ENCODE measurements around the gene KPTN. TPM values are rescaled to one million over a fixed set of nuclear protein-coding genes. Genes with fewer than 3 reads are reported as not detected.

KPTN gene
- total and polyA plus RNA-seq, 2 donors (not counting 1 experiment from before 2014, with no cell fraction given) = 8.1 to 11.4 TPM

GRCh38 chr19:47430041-47430802, 53.8 kb downstream of the KPTN start:
- H3K27ac Mint-ChIP-seq = no peak overlapping the region
- H3K9me3 Mint-ChIP-seq (ENCODE audit: insufficient read depth) = no peaks in the 10 kb centered on the region
- CTCF ChIA-PET = interaction anchor here (1.2 kb wide), 1 partner anchor 133 kb away, joined by 3 read pairs; no protein-coding TSS in a partner anchor
- no peak for TF ChIP-seq EZH2 (IDR thresholded peaks at IDR 0.05; ENCODE audit: borderline replicate concordance, insufficient read depth, low read depth, low read length, poor library complexity, severe bottlenecking)
- H3K4me1 ChIP-seq (ENCODE audit: control insufficient read depth in 2 of 2, insufficient read depth in 2 of 2, low read length in 2 of 2) = peaks cover 22 to 26% of the 10 kb centered on the region in 2 donors
- peak; percentile 25 for ATAC-seq (ENCODE audit: low read depth)
- peak overlapping the region; percentile 58 for H3K4me2 ChIP-seq (replicated peaks; ENCODE audit: low read depth, low read length, poor library complexity, severe bottlenecking)
- peaks cover 12% of the 10 kb centered on the region for H3K4me1 Mint-ChIP-seq
- no peak overlapping the region for H3K4me3 ChIP-seq (ENCODE audit: control extremely low read depth in 1 of 5, extremely low read depth in 1 of 5, insufficient read depth in 1 of 5, low read depth in 2 of 5, low read length in 4 of 5)
- intact Hi-C loops (cut with micrococcal nuclease) = no loop called here
- peak; percentile 50 for DNase-seq
- WGBS (ENCODE audit: insufficient coverage) = 6% methylated on average over 68 of the region's 69 CpGs
- no peaks in the 10 kb centered on the region for H3K79me2 ChIP-seq (ENCODE audit: control insufficient read depth, insufficient read depth, low read length)
- H3K27ac ChIP-seq (ENCODE audit: low read length in 2 of 2) = no peak overlapping the region
- no peaks in the 10 kb centered on the region for H4K20me1 ChIP-seq (ENCODE audit: control insufficient read depth, insufficient read depth, low read length, poor library complexity, severe bottlenecking)
- H3K27me3 Mint-ChIP-seq = peaks cover 46% of the 10 kb centered on the region
- POLR2A ChIA-PET = no interaction called here
- H3K4me3 Mint-ChIP-seq = peak overlapping the region; percentile 12
- H3K36me3 ChIP-seq (replicated peaks in 1 of 2; ENCODE audit: control extremely low read depth in 1 of 2, control insufficient read depth in 1 of 2, extremely low read depth in 1 of 2, insufficient read depth in 2 of 2, low read length in 1 of 2) = no peaks in the 10 kb centered on the region
- no peak overlapping the region for H3K9ac ChIP-seq (ENCODE audit: low read length)
- peak overlapping the region; percentile 28 for H2AFZ ChIP-seq (ENCODE audit: insufficient read depth, low read depth, low read length, poor library complexity, severe bottlenecking)
- peaks cover 0 to 41% (median 4%) of the 10 kb centered on the region in 3 donors for H3K9me3 ChIP-seq (ENCODE audit: control extremely low read depth in 1 of 3, control insufficient read depth in 2 of 3, insufficient read depth in 1 of 3, low read length in 2 of 3)
- peaks cover 0 to 92% (median 48%) of the 10 kb centered on the region in 4 experiments for H3K27me3 ChIP-seq (replicated peaks in 1 of 4; ENCODE audit: control extremely low read depth in 1 of 4, control insufficient read depth in 3 of 4, insufficient read depth in 4 of 4, low read length in 3 of 4)

GRCh38 chr19:47429140-47429793, 54.8 kb downstream of the KPTN start:
- no peak overlapping the region for H3K9ac ChIP-seq (ENCODE audit: low read length)
- Mint-ChIP-seq H3K4me3 (peak overlapping the region; percentile 12), H3K4me1 (peaks cover 11% of the 10 kb centered on the region), H3K27me3 (peaks cover 46% of the 10 kb centered on the region), H3K27ac (no peak overlapping the region), H3K9me3 (ENCODE audit: insufficient read depth) (no peaks in the 10 kb centered on the region)
- H3K27ac ChIP-seq (ENCODE audit: low read length in 2 of 2) = no peak overlapping the region
- ATAC-seq (ENCODE audit: low read depth) (no peak), DNase-seq (no peak)
- ChIA-PET POLR2A (interaction anchor here (0.6 kb wide), 1 partner anchor 26 kb away, joined by 3 read pairs; no protein-coding TSS in a partner anchor), CTCF (interaction anchor here (1.2 to 1.9 kb wide), 4 partner anchors 7 to 132 kb away, joined by 3 to 13 read pairs (median 5); partner anchors contain the start of gene DHX34)
- 24% methylated on average over 12 of the region's 20 CpGs for WGBS (ENCODE audit: insufficient coverage)
- no peak overlapping the region for H2AFZ ChIP-seq (ENCODE audit: insufficient read depth, low read depth, low read length, poor library complexity, severe bottlenecking)
- peak overlapping the region; percentile 58 for H3K4me2 ChIP-seq (replicated peaks; ENCODE audit: low read depth, low read length, poor library complexity, severe bottlenecking)
- TF ChIP-seq CTCF (IDR thresholded peaks at IDR 0.05) = no peak
- no peak for TF ChIP-seq EZH2 (IDR thresholded peaks at IDR 0.05; ENCODE audit: borderline replicate concordance, insufficient read depth, low read depth, low read length, poor library complexity, severe bottlenecking)
- no peaks in the 10 kb centered on the region for H3K36me3 ChIP-seq (replicated peaks in 1 of 2; ENCODE audit: control extremely low read depth in 1 of 2, control insufficient read depth in 1 of 2, extremely low read depth in 1 of 2, insufficient read depth in 2 of 2, low read length in 1 of 2)
- H3K4me1 ChIP-seq (ENCODE audit: control insufficient read depth in 2 of 2, insufficient read depth in 2 of 2, low read length in 2 of 2) = peaks cover 22 to 26% of the 10 kb centered on the region in 2 donors
- no peaks in the 10 kb centered on the region for H4K20me1 ChIP-seq (ENCODE audit: control insufficient read depth, insufficient read depth, low read length, poor library complexity, severe bottlenecking)
- H3K79me2 ChIP-seq (ENCODE audit: control insufficient read depth, insufficient read depth, low read length) = no peaks in the 10 kb centered on the region
- peaks cover 0 to 95% (median 48%) of the 10 kb centered on the region in 4 experiments for H3K27me3 ChIP-seq (replicated peaks in 1 of 4; ENCODE audit: control extremely low read depth in 1 of 4, control insufficient read depth in 3 of 4, insufficient read depth in 4 of 4, low read length in 3 of 4)
- no peak overlapping the region for H3K4me3 ChIP-seq (ENCODE audit: control extremely low read depth in 1 of 5, extremely low read depth in 1 of 5, insufficient read depth in 1 of 5, low read depth in 2 of 5, low read length in 4 of 5)
- H3K9me3 ChIP-seq (ENCODE audit: control extremely low read depth in 1 of 3, control insufficient read depth in 2 of 3, insufficient read depth in 1 of 3, low read length in 2 of 3) = peaks cover 0 to 41% (median 4%) of the 10 kb centered on the region in 3 donors
- intact Hi-C loops (cut with micrococcal nuclease) = no loop called here
